HL-60 (cell line): ENCODE results near the gene MRPS26.
A peak's percentile ranks its signal among the peaks of the same experiment; 100 is the strongest.

Source experiments
- DNase-seq, 2 experiments: peaks; one replicate each; pipeline ENCODE4 v3.0.0-alpha.2; 2010 to 2020; ENCODE audit warnings: low read depth in 1 of 2, low spot score in 1 of 2
- H3K27ac ChIP-seq: fragments of 250-450 bp; sonication (Bioruptor Pico); replicated peaks from 2 replicates; pipeline ENCODE4 v1.5.1; 2020; ENCODE audit warnings: mild to moderate bottlenecking, moderate library complexity
- H3K27me3 ChIP-seq: fragments of 250-450 bp; sonication (Bioruptor Pico); 2 replicates; pipeline ENCODE4 v1.5.1; 2021; ENCODE audit warnings: mild to moderate bottlenecking, moderate library complexity; ENCODE audit not compliant: insufficient read depth, poor library complexity, severe bottlenecking
- H3K4me3 ChIP-seq: replicated peaks from 2 replicates; pipeline ENCODE4 v1.5.1; 2011; ENCODE audit warnings: mild to moderate bottlenecking, control low read depth, low read length; ENCODE audit not compliant: insufficient read depth
- GABPA ChIP-seq: IDR thresholded peaks from 2 replicates; pipeline ENCODE4 v1.6.1; 2012; ENCODE audit warnings: low read depth
- POLR2AphosphoS5 ChIP-seq: IDR thresholded peaks from 2 replicates; pipeline ENCODE4 v1.6.1; 2012; ENCODE audit warnings: low read depth
- SPI1 ChIP-seq: IDR thresholded peaks from 2 replicates; pipeline ENCODE4 v1.6.1; 2012; ENCODE audit warnings: low read depth, mild to moderate bottlenecking, borderline replicate concordance
- TF ChIP-seq, protein P1 (sequence below): IDR thresholded peaks from one replicate; pipeline ENCODE4 v1.5.1; 2011; ENCODE audit warnings: low read length, control low read depth, inconsistent platforms; ENCODE audit not compliant: insufficient read depth
- TF ChIP-seq, protein P2 (sequence below): IDR thresholded peaks from 2 replicates; pipeline ENCODE4 v1.6.1; 2012; ENCODE audit warnings: low read depth; ENCODE audit not compliant: insufficient replicate concordance

The MRPS26 gene

DNA sequence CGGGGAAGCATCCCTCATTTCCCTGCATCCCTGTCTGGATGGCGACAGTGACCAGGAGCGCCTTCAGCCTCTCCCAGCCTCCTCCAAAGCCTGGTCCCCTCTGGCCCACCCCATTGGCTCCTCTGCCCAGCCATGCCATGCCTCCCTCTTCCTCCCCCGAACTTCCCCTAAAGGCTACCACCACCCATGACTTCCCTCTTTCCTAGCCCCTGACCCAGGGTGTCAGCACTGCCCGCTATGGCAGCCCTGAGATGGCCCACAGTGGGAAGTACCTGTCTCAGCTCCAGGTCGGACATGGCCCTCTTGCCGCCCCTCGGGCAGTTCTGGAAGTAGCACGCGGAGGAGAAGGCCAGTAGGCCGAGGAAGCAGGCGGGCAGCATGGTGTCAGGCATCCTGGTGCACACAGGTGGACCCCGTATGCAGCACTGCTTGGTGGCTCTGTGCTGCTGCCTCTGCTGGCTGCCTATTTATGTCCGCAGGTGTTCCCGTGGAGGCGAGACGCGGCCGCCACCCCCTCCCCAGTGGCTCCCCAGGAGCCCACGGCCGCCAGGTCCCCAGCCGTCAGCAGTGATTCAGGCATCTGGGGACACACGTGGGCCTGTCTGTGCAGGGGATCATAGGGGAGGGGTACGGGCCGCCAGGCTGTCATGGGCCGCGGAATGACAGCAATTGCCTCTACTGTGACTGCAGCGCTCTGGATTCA, 38.6 kb downstream of the MRPS26 start, which contains the start of gene AVP:
AVP (minus strand) TSS at position 442 of the 703 bp plus-strand sequence; CDS start at position 392, 50 bp downstream.
- peaks cover 13% of the 10 kb centered on the region for H3K27me3 ChIP-seq
- H3K4me3 ChIP-seq: no peak within 1 kb of the TSS
- peak in 1 of 2 experiments; percentile 40 for DNase-seq
- TF ChIP-seq SPI1 (peak; percentile 73; the same call in 1 of the 2 replicates), GABPA (no peak)
- TF ChIP-seq, protein P1, sequence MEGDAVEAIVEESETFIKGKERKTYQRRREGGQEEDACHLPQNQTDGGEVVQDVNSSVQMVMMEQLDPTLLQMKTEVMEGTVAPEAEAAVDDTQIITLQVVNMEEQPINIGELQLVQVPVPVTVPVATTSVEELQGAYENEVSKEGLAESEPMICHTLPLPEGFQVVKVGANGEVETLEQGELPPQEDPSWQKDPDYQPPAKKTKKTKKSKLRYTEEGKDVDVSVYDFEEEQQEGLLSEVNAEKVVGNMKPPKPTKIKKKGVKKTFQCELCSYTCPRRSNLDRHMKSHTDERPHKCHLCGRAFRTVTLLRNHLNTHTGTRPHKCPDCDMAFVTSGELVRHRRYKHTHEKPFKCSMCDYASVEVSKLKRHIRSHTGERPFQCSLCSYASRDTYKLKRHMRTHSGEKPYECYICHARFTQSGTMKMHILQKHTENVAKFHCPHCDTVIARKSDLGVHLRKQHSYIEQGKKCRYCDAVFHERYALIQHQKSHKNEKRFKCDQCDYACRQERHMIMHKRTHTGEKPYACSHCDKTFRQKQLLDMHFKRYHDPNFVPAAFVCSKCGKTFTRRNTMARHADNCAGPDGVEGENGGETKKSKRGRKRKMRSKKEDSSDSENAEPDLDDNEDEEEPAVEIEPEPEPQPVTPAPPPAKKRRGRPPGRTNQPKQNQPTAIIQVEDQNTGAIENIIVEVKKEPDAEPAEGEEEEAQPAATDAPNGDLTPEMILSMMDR: no peak
- H3K27ac ChIP-seq: no peak within 1 kb of the TSS

DNA sequence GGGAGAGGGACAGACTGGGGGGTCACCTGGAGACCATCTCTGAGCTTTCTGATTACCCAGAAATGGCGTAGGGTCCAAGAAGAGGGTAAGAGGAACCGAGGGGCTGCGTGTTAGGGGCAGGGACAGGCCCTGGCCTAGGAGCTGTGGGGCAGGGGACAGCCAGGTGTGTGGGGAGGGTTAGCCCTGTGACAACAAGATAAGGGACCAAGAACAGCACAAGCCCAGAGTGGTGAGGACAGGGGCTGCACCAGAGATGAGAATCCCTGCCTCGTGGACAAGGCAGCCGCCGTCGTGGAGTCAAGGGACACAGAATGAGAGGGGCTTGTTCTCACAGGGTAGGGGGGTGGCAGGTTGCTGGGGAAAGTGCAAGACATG, 39.1 kb downstream of the MRPS26 start:
- TF ChIP-seq POLR2AphosphoS5 (no peak), SPI1 (no peak), GABPA (no peak)
- TF ChIP-seq, protein P1: no peak
- TF ChIP-seq, protein P2, sequence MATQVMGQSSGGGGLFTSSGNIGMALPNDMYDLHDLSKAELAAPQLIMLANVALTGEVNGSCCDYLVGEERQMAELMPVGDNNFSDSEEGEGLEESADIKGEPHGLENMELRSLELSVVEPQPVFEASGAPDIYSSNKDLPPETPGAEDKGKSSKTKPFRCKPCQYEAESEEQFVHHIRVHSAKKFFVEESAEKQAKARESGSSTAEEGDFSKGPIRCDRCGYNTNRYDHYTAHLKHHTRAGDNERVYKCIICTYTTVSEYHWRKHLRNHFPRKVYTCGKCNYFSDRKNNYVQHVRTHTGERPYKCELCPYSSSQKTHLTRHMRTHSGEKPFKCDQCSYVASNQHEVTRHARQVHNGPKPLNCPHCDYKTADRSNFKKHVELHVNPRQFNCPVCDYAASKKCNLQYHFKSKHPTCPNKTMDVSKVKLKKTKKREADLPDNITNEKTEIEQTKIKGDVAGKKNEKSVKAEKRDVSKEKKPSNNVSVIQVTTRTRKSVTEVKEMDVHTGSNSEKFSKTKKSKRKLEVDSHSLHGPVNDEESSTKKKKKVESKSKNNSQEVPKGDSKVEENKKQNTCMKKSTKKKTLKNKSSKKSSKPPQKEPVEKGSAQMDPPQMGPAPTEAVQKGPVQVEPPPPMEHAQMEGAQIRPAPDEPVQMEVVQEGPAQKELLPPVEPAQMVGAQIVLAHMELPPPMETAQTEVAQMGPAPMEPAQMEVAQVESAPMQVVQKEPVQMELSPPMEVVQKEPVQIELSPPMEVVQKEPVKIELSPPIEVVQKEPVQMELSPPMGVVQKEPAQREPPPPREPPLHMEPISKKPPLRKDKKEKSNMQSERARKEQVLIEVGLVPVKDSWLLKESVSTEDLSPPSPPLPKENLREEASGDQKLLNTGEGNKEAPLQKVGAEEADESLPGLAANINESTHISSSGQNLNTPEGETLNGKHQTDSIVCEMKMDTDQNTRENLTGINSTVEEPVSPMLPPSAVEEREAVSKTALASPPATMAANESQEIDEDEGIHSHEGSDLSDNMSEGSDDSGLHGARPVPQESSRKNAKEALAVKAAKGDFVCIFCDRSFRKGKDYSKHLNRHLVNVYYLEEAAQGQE: no peak
- no peak for DNase-seq
- Histone ChIP-seq H3K27ac (no peak overlapping the region), H3K4me3 (no peak overlapping the region), H3K27me3 (peaks cover 13% of the 10 kb centered on the region)

DNA sequence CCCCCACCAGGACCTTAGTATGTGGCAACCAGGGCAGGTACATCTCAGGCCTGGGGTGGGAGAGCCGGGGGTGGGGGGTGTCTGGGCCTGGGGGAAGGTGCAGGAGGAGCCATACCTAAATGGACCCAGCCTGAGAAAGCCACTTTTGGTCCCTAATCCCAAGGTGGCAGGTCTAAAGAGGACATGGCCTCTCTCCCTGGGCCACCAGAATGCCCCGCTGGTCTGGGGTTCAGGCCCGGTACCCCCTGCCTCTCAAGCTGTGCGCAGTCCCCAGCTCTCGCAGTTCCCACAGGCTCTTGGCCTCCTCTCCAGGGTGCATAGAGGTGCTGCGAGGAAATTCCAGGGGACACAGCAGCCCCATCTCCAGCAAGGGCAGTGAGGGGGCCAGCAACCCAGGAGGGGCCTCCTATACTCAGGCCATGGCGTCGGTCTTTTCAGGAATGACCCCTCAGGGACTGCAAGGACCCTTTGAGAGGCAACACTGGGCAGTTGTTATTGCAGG, 39.8 kb downstream of the MRPS26 start:
- no peak for DNase-seq
- TF ChIP-seq GABPA: no peak
- TF ChIP-seq, protein P2: no peak
- TF ChIP-seq, protein P1: no peak
- TF ChIP-seq POLR2AphosphoS5: no peak
- TF ChIP-seq SPI1: no peak

More for the DNA sequence above, 39.8 kb downstream of the MRPS26 start:
- peaks cover 13% of the 10 kb centered on the region for H3K27me3 ChIP-seq
- H3K27ac ChIP-seq: no peak overlapping the region
- H3K4me3 ChIP-seq: no peak overlapping the region
